Stimulated activated CD8-positive, alpha-beta memory T cell treated with anti-CD3 and anti-CD28 coated beads, Interleukin-7, amount 100 ng/mL, for 1 hour (primary cell): ENCODE measurements around the gene VSIG10L.

Source experiments
- DNase-seq, 2 donors: peaks; one replicate each; pipeline ENCODE4 v3.0.0-alpha.2; 2020; ENCODE audit warnings: low read depth in 2 of 2

The VSIG10L gene

DNA sequence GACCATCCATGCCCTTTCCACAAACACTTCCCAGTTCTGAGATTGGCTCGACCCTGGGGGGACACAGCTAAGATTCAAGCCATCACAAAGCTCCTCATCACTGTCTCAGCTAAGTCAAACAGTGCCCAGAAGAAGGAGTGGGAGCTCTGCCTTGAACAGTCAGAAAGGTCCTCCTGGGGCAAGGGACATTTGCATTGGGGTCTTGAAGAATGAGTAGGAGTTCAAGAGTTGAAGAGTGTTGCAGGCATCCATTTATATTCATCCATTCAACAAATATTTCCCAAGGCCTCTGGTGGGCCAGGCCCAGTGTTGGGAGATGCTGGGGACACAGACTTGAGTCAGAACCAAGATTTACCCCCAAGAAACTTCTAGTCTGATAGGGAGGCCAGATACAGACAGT lies 24.0 kb downstream of the VSIG10L start:
- DNase-seq = no peak

DNA sequence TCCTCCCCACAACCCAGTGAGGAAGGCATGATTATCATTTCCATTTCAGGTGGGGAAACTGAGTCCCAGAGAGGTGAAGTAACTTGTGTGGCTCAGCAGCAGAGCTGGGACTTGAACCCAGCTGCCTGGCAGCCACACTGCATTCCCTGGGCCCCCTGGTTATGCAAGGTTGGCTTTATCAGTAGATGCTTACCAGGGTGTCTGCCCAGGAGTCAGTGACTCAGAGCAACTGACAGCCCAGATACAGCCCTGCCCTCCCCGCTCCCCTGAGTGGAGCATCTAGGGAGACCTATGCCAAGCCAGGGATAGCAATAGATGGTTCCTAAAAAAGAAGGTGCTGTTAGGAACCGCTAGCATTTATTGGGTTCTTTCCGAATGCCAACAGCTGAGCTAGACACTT lies 24.6 kb downstream of the VSIG10L start:
- no peak for DNase-seq

DNA sequence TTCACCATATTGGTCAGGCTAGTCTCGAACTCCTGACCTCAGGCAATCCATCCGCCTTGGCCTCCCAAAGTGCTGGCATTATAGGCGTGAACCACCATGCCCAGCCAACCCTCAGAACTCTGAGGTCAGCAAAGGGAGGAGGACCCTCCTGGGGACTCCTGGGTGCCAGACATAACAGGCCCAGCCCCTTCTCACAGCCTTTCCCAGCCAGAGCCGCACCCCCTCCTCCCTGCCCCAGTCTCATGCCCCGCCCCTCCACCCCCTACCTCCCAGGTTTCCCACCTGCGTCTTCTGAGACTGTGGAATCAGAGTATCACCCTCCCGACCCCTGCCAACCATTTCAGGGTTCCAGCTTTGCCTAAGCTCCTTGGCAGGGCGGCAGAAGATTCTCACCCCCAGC lies 25.3 kb downstream of the VSIG10L start:
- DNase-seq = no peak

DNA sequence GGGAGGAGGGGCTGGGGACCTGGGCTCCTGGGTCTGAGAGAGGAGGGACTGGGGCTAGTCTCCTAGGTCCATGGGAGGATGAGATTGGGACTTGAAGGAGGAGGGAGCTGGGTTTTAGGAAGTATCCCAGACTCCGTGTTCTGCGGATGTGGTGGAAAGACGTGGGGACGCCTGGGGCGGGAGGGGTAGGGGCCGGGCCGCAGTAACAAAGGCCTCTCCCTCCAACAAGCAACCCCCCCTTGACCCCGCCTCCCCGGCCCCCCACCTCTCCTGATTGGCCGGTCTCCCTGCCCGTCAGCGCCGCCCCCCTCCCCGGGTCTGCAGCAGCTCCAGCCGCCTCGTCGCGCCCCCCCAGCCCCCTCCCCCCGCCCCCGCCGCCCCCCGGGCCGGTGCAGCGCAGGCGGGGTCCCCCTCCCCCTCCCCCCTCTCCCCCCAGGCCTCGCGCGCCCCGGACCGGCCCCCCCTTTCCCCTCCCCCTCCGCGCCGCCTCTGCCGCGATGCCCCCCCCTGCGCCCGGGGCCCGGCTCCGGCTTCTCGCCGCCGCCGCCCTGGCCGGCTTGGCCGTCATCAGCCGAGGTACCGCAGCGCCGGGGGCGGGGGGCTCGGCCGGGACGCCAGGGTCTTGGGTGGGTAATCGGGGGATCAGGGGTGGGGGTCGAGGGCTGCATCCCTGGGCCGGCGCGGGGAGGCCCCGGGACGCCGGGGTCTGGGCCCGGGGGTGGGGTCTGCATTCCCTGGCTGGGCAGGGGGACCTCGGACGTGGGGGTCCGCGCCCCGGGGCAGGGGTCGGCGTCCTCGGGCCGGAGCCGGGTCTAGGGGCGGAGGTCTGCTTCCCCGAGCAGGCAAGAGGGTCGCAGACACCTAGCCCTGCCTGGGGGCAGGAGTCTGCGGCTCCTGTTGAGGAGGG lies 30.3 kb downstream of the VSIG10L start, which contains the start of gene IGLON5:
IGLON5 (plus strand) TSS at position 294 of the 907 bp plus-strand sequence; CDS start at position 498, 204 bp downstream.
- no peak for DNase-seq

DNA sequence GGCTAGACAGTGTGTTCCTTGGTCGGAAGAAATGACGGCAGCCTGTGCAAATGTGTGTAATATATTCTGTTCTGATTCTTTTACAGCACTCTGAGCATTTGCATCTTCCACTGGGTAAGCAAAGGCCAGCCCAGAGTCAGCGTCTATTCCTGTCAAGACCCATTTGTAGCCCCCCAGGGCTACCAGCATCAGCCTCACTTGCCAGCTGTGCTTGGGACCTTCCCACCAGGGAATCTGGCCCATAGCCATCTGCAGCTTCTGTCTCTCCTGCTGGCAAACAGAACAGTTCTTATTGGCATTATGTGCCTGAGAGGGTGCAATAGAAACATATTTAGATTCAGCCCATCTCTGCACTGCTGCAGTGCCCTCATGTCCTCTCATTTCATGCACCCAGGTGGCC lies 36.5 kb downstream of the VSIG10L start:
- DNase-seq = no peak

DNA sequence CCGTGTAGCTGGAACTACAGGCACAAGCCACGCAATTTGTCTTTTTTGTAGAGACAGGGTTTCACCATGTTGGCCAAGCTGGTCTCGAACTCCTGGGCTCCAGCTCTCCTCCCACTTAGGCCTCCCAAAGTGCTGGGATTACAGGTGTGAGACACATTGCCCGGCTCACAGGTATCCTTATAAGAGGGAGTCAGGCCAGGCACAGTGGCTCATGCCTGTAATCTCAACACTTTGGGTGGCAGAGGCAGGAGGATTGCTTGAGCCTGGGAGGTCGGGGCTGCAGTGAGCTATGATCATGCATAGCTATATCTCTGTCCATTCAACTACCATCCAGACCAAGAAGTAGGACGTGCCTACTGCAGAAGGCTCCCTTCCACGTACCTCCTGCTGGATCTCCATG lies 40.7 kb downstream of the VSIG10L start:
- DNase-seq = no peak

DNA sequence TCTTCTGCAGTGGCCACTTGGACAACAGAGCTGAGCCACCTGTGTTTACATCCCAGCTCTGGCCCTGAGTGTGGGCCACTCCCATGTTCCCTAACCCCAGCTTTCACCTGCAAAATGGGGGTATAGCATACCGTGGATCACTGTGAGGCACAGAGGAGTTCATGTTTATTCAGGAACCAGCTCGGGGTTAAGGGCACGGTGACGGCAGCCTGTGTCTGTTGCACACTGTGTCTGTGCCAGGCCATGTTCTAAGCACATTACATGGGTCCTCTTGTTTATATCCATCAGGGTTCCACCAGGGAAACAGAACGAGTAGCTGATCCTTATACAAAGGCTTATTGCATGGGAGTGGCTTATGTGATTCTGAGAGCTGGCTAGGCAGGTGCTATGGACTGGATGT lies 44.5 kb downstream of the VSIG10L start:
- no peak for DNase-seq

DNA sequence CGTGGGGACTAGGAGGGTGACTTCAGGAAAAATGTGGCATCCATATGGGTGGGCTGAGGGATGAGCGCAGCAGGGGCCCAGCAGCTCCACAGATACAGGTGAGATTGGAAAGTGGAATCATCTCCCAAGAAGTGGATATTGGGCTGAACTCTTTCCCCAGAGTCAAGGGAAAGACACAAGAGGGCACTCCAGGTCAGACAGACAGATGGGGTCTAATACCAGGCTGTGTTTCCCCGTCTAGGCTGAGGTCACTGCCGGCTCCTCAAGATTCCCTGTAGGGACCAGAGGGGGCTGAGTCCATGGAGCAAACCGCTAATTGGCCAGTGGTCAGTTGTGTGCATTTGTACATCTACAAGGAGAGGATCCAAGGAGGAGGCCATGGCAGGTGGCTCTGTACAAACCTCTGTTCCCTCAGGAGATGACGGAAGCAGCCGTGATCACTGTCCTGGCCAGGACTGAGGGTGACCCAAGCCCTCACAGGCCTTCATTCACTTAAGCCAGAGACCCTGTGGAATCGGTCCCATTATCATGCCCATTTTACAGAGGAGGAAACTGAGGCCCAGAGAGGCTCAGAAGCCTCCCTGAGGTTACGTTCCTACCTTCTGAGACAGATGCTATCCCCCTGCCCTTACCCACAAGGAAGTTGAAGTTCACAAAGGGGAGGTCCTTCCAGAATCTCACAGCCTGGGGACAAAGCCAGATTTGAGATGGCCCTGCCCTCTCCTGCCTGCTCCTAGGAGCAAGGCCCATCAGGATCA lies 45.4 kb downstream of the VSIG10L start:
- DNase-seq = no peak

DNA sequence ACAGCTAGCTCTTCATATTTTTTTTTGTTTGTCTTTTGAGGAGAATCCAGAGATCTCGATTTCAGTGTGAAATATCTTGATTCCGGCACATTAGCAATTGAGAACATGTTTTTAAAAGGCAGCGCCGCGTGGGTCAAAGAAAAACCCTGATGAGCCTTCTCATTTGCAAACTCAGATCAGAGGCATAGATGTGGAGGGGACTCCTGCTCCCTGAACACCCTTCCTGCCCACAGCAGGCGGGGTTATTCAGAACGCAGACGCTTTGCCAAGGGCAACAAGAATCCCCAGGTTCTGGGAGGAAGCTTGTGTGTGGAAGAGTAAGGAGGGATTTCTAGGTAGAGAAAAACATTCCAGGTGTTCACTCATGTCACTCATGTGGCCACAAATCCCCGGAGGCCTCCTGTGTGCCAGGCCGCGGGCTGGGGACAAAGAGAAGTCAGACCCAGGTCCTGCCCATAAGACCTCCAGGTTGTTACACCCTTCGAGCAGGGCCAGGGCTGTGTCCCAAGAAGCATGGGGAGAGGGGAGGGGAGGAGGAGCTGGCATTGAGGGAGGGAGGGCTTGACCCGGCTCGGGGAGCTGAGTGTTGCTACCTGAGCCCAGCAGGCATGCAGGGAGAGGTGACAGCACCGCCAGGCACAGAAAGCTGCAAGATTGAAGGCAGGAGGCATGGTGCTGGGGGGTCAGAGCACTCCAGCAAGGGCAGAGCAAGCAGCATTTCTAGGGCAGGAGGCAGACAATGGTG lies 46.4 kb downstream of the VSIG10L start:
- no peak for DNase-seq

DNA sequence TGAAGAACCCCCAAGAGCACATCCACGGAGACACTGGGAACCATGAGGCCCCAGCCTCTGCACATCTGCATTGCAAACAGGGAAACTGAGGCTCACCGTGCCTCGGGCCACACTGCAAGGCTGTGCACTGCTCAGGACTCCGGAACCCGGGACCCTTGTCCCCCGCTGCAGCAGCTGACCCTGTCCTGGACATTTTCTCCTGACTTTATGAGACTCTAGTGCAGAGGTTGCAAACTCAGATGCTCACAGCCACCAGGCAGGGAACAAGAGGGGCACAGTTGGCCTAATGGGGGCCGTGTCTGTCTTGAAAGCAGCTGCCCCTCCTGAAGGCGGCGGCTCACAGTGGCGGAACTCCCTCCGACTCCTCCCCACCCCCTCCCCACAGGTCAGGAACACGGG lies 47.0 kb downstream of the VSIG10L start:
- no peak for DNase-seq

DNA sequence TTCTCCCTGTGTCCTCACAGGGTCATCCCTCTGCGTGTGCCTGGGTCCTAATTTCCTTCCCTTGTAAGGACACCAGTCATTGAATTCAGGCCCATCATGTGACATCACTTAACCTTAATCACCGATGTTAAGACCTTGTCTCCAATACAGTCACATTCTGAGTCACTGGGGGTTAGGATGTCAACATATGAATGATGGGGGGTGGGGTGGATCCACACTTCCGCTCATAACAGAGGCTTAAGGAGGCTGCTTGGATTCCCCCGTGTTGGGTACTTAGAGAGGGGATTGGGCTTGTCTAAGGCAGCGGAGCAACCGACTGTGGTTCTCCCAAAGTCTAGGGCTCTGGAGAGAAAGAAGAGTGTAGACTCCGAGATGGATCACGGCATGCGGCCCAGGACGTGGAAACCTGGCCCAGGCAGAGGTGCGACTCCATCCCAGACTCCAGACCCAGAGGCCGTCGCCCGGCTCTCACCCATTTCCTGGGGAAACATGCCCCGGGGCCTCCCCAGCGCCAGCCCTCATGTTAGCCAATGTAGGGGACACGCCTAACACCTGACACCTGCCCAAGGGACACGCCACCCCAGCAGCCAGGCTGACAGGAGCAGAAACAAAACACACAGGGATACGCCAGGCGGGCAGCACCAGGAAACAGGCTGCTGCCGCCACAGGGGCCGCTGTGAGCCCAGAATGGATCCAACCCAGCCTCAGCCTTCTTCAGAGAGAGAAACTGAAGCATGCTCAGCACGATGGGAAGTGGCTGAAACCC lies 47.5 kb downstream of the VSIG10L start:
- DNase-seq = no peak

DNA sequence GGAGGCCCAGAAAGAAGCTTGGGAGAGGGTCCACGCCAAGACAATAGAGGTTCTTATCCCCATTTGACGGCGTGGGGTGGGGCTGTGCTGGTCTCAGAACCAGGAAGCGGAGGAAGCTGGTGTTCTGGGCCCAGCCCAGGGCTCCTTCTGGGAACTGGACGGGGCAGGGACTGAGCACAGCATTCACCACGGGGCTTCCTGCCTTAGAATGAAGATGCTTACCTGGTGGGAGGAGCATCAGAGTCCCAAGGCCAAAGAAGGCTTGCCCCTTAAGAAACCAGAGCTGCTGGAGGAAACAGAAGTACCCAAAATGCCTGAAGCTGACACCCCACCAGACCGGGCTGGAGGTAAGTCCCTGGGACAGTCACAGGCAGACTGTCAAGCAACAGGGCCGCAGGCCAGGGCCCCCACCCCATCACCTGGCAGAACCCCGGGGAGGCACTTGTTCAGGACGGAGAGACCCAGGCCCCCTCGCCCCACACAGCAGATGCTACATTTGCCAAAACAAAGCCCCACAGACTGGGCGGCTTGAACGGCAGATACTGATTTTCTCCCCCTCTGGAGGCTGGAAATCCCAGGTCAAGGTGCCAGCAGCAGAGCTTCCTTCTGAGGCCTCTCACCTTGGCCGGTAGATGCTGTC lies 48.2 kb downstream of the VSIG10L start:
- DNase-seq = no peak

DNA sequence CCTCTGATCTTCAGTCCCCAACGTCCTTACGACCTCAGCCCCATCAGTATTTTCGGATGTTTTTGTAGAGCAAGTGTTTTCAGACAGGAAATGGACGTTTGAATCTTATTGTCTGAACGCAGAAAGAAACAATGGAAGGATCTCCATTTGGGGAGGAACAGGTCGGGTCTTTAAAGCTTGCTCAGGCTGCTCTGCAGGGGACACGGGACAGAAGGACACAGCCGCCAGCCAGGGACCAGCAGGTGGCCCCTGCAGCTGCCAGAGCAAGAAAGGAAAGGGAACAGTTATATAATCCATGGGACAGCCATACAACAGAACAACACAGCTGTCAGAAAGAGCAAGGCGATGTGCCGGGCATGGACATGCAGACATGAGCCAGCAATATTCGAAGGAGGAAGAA lies 49.0 kb downstream of the VSIG10L start:
- no peak for DNase-seq

DNA sequence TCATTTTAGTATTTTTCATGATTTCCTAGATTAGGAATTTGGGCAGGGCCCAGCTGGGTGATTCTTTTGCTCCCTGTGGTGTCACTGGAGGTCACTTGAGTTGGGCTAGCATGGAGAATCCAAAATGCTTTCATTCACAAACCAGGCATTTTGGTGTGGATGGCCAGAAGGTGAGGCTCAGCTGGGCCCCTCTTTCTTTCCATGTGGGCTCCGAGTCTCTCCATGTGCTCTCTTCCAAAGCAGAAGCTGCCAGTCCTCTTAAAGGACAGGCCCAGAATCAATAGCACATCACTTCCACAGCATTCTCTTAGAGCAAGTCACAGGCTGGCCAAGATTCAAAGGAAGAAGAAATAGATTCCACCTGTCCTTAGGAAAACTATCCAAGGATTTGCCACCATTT lies 52.3 kb downstream of the VSIG10L start:
- no peak for DNase-seq

DNA sequence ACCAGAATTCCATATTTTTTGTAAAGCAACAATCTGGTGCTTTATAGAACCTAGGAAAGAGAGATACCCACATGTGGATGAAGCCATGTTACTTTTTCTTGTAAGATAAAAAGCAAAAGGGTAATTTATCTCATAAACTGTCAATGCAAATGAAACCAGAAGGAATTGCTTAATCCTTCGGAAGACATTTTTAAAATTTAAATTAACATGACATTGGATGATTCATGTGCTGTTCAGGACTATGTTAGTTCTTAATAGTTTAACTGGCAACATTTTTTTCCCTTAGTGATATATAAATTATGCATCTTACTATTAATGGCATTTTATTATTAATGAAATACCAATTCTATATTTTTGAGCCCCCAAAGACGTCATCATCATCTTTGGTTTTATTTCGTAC lies 56.3 kb downstream of the VSIG10L start:
- no peak for DNase-seq

DNA sequence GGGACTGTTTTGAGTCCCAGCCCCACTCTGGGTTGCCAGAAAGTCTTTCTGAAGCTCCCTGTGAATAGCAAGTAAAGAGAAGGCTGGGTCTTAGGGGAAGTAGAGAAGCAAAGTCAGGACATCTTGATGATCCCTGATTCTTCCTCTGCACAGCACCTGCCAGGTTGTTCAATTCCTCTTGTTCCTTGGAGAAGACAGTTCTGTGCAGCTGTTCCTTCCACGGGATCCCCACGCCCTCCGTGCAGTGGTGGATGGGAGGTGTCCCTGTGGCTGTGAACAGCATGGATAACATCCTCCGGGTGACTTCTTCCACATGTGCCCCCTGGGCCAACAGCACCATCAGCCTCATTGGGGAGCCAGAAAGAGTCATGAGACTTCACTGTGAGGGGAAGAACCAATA lies 59.6 kb downstream of the VSIG10L start:
- DNase-seq = no peak
